T-helper 1 cell (primary cell): ENCODE data around the gene CARF.

ENCODE experiments used
- DNase-seq, 5 donors: peaks; one replicate each; pipeline ENCODE4 v3.0.0-alpha.2; 2012 to 2020

Gene CARF

GRCh38 chr2:203022751-203023150, 110.7 kb downstream of the CARF start:
- no peak for DNase-seq

GRCh38 chr2:203025592-203025991, 113.5 kb downstream of the CARF start:
- no peak for DNase-seq

DNA sequence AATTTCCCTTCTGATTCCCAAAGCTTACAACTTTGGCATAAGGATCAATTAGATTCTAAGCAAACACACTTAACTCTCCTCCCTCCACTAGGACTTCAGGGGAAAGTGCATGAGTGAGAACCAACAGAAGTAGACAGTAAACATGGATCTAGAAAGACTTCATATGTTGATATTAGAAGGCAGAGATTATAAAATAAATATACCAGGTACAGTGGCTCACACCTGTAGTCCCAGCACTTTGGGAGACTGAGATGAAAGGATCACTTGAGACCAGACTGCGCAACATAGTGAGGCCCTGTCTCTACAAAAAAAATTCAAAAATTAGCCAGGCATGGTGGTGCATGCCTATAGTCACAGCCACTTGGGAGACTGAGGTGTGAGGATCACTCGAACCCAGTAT, 118.5 kb downstream of the CARF start:
- DNase-seq = no peak

- no peak for DNase-seq
Measured at GRCh38 chr2:203030991-203031390, 118.9 kb downstream of the CARF start.

- no peak for DNase-seq
Measured at GRCh38 chr2:203033395-203033794, 121.3 kb downstream of the CARF start.

- no peak for DNase-seq
Measured at GRCh38 chr2:203035879-203036470, 123.9 kb downstream of the CARF start.
